Measurements from ENCODE around the gene SDCBP2. TPM values are rescaled to one million over a fixed set of nuclear protein-coding genes. Genes with fewer than 3 reads are reported as not detected.

SDCBP2 gene
- total RNA-seq, 1 donor from 2014 or later = 2.9 TPM

DNA sequence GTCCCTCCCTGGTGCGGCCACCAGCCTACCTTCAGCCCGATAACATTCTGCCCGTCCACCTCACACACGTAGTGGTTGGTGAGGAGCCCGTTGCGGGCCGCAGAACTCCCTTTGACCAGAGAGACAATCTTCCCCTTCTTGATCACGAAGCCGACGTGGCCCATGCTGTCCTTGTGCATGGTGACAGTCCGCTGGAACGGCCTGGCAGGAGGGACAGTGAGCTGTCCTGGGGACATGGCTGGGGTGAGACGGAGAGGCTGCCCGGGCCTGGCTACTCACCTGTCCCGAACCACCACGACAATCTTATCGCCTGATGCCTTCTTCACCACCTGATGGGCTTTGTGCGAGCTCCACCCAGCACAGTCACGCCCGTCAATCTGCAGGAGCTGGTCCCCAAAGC is 16.6 kb downstream of the SDCBP2 start:
- H3K27ac Mint-ChIP-seq = no peak overlapping the region
- no peaks in the 10 kb centered on the region for H3K9me3 Mint-ChIP-seq
- H3K4me3 Mint-ChIP-seq = peak overlapping the region; percentile 20
- H3K36me3 Mint-ChIP-seq = no peaks in the 10 kb centered on the region
- peaks cover 7% of the 10 kb centered on the region for H3K27me3 Mint-ChIP-seq (ENCODE audit: low read depth)
- no peak for DNase-seq (ENCODE audit: low spot score in 2 of 2, unreplicated experiment in 2 of 2)
- H3K4me1 Mint-ChIP-seq = peaks cover 5% of the 10 kb centered on the region
- TF ChIP-seq, protein P1, sequence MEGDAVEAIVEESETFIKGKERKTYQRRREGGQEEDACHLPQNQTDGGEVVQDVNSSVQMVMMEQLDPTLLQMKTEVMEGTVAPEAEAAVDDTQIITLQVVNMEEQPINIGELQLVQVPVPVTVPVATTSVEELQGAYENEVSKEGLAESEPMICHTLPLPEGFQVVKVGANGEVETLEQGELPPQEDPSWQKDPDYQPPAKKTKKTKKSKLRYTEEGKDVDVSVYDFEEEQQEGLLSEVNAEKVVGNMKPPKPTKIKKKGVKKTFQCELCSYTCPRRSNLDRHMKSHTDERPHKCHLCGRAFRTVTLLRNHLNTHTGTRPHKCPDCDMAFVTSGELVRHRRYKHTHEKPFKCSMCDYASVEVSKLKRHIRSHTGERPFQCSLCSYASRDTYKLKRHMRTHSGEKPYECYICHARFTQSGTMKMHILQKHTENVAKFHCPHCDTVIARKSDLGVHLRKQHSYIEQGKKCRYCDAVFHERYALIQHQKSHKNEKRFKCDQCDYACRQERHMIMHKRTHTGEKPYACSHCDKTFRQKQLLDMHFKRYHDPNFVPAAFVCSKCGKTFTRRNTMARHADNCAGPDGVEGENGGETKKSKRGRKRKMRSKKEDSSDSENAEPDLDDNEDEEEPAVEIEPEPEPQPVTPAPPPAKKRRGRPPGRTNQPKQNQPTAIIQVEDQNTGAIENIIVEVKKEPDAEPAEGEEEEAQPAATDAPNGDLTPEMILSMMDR (IDR thresholded peaks at IDR 0.05; ENCODE audit: unreplicated experiment) = no peak

DNA sequence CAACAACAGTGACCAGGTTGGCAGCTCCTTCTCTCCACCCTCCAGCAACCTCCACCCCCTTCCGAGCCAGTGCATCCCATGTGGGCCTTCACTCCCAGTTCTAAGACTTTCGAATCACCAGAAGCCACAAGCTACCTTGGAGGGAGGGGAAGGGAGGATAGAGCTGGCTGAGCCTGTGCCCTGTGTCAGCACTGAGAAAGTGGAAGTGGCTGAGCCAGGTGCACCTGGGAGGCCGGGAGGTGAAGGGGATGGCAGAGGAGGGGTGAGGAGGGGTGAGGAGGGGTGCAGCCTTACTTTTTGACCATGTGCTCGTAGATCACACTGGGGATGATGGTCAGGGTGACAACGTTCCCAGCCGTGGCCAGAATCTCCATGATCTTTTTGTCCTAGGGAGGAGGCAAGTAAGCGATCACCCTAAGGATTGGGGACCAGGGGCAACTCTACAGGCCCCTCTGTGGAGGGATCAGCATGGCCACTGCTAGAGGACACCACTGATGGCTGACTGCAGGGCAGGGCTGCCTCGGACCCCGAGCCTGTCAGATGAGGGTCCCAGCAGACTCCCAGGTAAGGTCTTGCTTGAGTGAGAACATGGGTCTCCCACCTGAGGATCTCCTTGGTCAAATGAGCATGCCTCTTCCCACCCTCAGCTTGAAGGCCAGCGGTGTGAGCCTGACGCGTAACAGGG is 18.3 kb downstream of the SDCBP2 start:
- TF ChIP-seq, protein P1 (IDR thresholded peaks at IDR 0.05; ENCODE audit: unreplicated experiment) = no peak
- H3K9me3 Mint-ChIP-seq = no peaks in the 10 kb centered on the region
- no peak for DNase-seq (ENCODE audit: low spot score in 2 of 2, unreplicated experiment in 2 of 2)
- no peak overlapping the region for H3K4me3 Mint-ChIP-seq
- H3K36me3 Mint-ChIP-seq = no peaks in the 10 kb centered on the region
- H3K27me3 Mint-ChIP-seq (ENCODE audit: low read depth) = peaks cover 1% of the 10 kb centered on the region
- H3K4me1 Mint-ChIP-seq = peaks cover 5% of the 10 kb centered on the region
- no peak overlapping the region for H3K27ac Mint-ChIP-seq

DNA sequence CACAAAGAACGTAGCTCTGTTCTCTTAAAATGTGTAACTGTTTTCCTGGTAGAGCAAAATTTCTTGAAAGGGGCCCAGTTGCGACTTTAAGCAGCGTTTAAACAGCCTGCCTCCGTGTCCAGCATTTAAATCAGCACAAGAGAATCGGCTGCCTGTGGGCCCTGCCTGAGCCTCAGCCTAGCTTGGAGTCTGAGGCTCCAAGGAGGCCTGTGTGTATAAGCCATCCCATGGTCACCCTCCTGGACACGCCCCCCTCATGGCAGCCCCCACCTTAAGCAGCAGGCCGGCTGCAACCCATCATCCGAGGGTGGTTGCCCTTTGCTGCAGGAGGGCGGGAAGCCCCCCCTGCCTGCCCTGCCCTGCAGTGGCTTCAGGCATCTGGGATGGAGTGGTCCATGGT is 18.9 kb downstream of the SDCBP2 start:
- TF ChIP-seq, protein P1 (IDR thresholded peaks at IDR 0.05; ENCODE audit: unreplicated experiment) = no peak
- Mint-ChIP-seq H3K36me3 (no peaks in the 10 kb centered on the region), H3K9me3 (no peaks in the 10 kb centered on the region), H3K4me3 (no peak overlapping the region), H3K27me3 (ENCODE audit: low read depth) (no peaks in the 10 kb centered on the region), H3K27ac (no peak overlapping the region), H3K4me1 (peaks cover 5% of the 10 kb centered on the region)
- DNase-seq (ENCODE audit: low spot score in 2 of 2, unreplicated experiment in 2 of 2) = no peak

DNA sequence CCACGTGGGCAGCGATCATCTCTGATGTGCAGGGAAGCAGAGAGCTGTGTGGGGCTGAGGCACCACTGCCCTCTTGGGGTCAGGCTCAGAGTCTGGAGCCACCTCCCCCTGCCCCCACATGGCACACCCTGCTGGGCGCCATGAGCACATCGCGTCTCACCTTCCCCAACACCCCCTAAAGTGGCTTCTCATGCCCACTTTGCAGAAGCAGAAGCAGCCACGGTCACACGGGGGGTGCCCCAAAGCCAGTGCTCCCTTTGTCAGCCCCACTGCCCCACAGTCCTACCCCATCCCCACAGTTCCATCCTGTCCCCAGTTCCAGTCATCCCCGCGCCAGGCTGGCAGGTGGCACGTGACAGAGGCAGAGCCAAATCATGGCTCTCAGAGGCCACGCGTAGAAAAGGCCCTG is 19.5 kb downstream of the SDCBP2 start:
- Mint-ChIP-seq H3K4me3 (no peak overlapping the region), H3K36me3 (no peaks in the 10 kb centered on the region), H3K27ac (no peak overlapping the region), H3K27me3 (ENCODE audit: low read depth) (no peaks in the 10 kb centered on the region), H3K9me3 (no peaks in the 10 kb centered on the region), H3K4me1 (peaks cover 5% of the 10 kb centered on the region)
- TF ChIP-seq, protein P1 (IDR thresholded peaks at IDR 0.05; ENCODE audit: unreplicated experiment) = no peak
- DNase-seq (ENCODE audit: low spot score in 2 of 2, unreplicated experiment in 2 of 2) = no peak

DNA sequence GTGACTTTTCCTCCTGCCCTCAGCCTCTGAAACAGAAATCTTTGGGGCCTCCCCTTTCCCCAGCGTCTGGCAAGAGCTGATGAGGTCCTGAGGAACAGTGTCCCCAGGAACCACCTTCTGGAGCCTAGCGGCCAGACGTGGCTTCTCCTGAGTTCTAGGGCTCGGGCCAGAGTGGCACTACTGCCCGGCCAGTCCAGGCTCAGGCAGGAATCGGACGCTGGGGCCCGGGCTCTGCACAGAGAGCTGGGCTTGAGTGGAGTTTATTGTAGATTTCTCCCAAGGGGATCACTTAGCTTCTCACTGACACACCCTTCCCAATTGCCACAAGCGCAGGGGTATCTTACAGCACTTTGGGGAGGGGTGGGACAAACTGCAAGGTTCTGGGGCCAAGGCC is 20.2 kb downstream of the SDCBP2 start:
- Mint-ChIP-seq H3K9me3 (no peaks in the 10 kb centered on the region), H3K4me1 (peaks cover 3% of the 10 kb centered on the region), H3K27ac (no peak overlapping the region), H3K27me3 (ENCODE audit: low read depth) (no peaks in the 10 kb centered on the region), H3K4me3 (no peak overlapping the region), H3K36me3 (no peaks in the 10 kb centered on the region)
- TF ChIP-seq, protein P1 (IDR thresholded peaks at IDR 0.05; ENCODE audit: unreplicated experiment) = no peak
- DNase-seq (ENCODE audit: low spot score in 2 of 2, unreplicated experiment in 2 of 2) = no peak
